Liver (tissue), 9 donors: ENCODE data around the gene SPOCK2. TPM values are rescaled to one million over a fixed set of nuclear protein-coding genes. Genes with fewer than 3 reads are reported as not detected.

Source experiments
- DNase-seq: peaks from one replicate; pipeline ENCODE4 v3.0.0-alpha.2; 2017; ENCODE audit warnings: low spot score
- H3K27ac ChIP-seq, 2 donors: one replicate each; pipeline ENCODE4 v1.7.0; 2013; ENCODE audit warnings: inconsistent platforms in 2 of 2, low read length in 2 of 2, control low read depth in 1 of 2, low read depth in 1 of 2, mild to moderate bottlenecking in 1 of 2
- H3K27me3 ChIP-seq, 4 donors: one replicate each; pipeline versions ENCODE4 v1.6.1 to v1.7.0; 2013; ENCODE audit warnings: low read length in 3 of 4, inconsistent platforms in 1 of 4, mild to moderate bottlenecking in 1 of 4, moderate library complexity in 1 of 4; ENCODE audit not compliant: control insufficient read depth in 4 of 4, insufficient read depth in 4 of 4
- H3K36me3 ChIP-seq, 4 donors: one replicate each; pipeline versions ENCODE4 v1.6.1 to v1.7.0; 2013; ENCODE audit warnings: low read length in 3 of 4, mild to moderate bottlenecking in 3 of 4, low read depth in 1 of 4, moderate library complexity in 1 of 4; ENCODE audit not compliant: control insufficient read depth in 4 of 4, insufficient read depth in 3 of 4
- H3K4me1 ChIP-seq, 4 donors: one replicate each; pipeline versions ENCODE4 v1.6.1 to v1.7.0; 2013; ENCODE audit warnings: low read length in 3 of 4, mild to moderate bottlenecking in 3 of 4, moderate library complexity in 1 of 4; ENCODE audit not compliant: control insufficient read depth in 4 of 4, insufficient read depth in 4 of 4
- H3K4me3 ChIP-seq, 3 donors: one replicate each; pipeline versions ENCODE4 v1.6.1 to v1.7.0; 2013; ENCODE audit warnings: low read length in 3 of 3, control low read depth in 1 of 3, low read depth in 1 of 3, mild to moderate bottlenecking in 1 of 3
- H3K9ac ChIP-seq, 2 donors: one replicate each; pipeline ENCODE4 v1.7.0; 2013; ENCODE audit warnings: low read length in 2 of 2, mild to moderate bottlenecking in 2 of 2, moderate library complexity in 2 of 2, control low read depth in 1 of 2, low read depth in 1 of 2
- H3K9me3 ChIP-seq, 4 donors: one replicate each; pipeline versions ENCODE4 v1.6.1 to v1.7.0; 2013; ENCODE audit warnings: low read length in 3 of 4; ENCODE audit not compliant: control insufficient read depth in 4 of 4
- ATF3 ChIP-seq: IDR thresholded peaks from 2 replicates; pipeline ENCODE4 v1.6.1; 2016; ENCODE audit warnings: antibody characterized with exemption
- EGR1 ChIP-seq, 2 donors: IDR thresholded peaks; 2 replicates each; pipeline ENCODE4 v1.6.1; 2016 to 2018; ENCODE audit warnings: antibody characterized with exemption in 2 of 2, low read depth in 2 of 2
- FOXA1 ChIP-seq: IDR thresholded peaks from 2 replicates; pipeline ENCODE4 v1.6.1; 2016; ENCODE audit warnings: antibody characterized with exemption
- GABPA ChIP-seq, 2 donors: IDR thresholded peaks in 1 of 2; conservative IDR thresholded peaks in 1 of 2; 2 replicates each; pipeline ENCODE4 v1.6.1; 2016; ENCODE audit warnings: antibody characterized with exemption in 2 of 2, mild to moderate bottlenecking in 1 of 2, moderate library complexity in 1 of 2
- HNF4A ChIP-seq, 2 donors: conservative IDR thresholded peaks; 2 replicates each; pipeline ENCODE4 v1.6.1; 2016; ENCODE audit warnings: antibody characterized with exemption in 2 of 2, mild to moderate bottlenecking in 2 of 2
- HNF4G ChIP-seq: IDR thresholded peaks from 2 replicates; pipeline ENCODE4 v1.6.1; 2016; ENCODE audit warnings: antibody characterized with exemption
- JUND ChIP-seq, 2 donors: IDR thresholded peaks; 2 replicates each; pipeline ENCODE4 v1.6.1; 2016; ENCODE audit warnings: antibody characterized with exemption in 2 of 2
- NR2F2 ChIP-seq: IDR thresholded peaks from 2 replicates; pipeline ENCODE4 v1.6.1; 2016; ENCODE audit warnings: antibody characterized with exemption
- RAD21 ChIP-seq, 2 donors: IDR thresholded peaks; 2 replicates each; pipeline ENCODE4 v1.6.1; 2016; ENCODE audit warnings: antibody characterized with exemption in 2 of 2, mild to moderate bottlenecking in 2 of 2
- TAF1 ChIP-seq: conservative IDR thresholded peaks from 2 replicates; pipeline ENCODE4 v1.6.1; 2016; ENCODE audit warnings: antibody characterized with exemption, mild to moderate bottlenecking
- YY1 ChIP-seq: IDR thresholded peaks from 2 replicates; pipeline ENCODE4 v1.6.1; 2016; ENCODE audit warnings: antibody characterized with exemption, mild to moderate bottlenecking
- WGBS: extraction: QIAGEN DNeasy Blood & Tissue Kit; methylation state at CpG from one replicate; pipeline ENCODE4 v1.1.7; 2013; 5-methylcytosine and 5-hydroxymethylcytosine counted together
- polyA plus RNA-seq, 2 donors: library from polyadenylated mRNA; stranded (reverse) in 1 of 2; unstranded in 1 of 2; fragments of 200-250 nt in 1 of 2; fragments of >200 nt in 1 of 2; fragmentation: Nextera tagmentation in 1 of 2; extraction: Ambion mirVana in 1 of 2; gene quantifications; one replicate each; pipeline versions ENCODE4 v1.2.1 to v1.2.3, GENCODE V29; 2013 to 2015
- total RNA-seq, 2 donors: library from RNA; depleted of rRNA; stranded (reverse); fragments of >200 nt; gene quantifications; one replicate each; pipeline ENCODE4 v1.2.3, GENCODE V29; 2014
- TF ChIP-seq, protein P1 (sequence below): IDR thresholded peaks from 2 replicates; pipeline ENCODE4 v1.6.1; 2016; ENCODE audit warnings: antibody characterized with exemption
- TF ChIP-seq, protein P2 (sequence below): fragments of 150-350 bp; IDR thresholded peaks from 2 replicates; pipeline ENCODE4 v1.5.1; 2017; ENCODE audit warnings: improper control_type of control experiment, low read depth, low read length; ENCODE audit not compliant: missing input control
- donor health status: healthy.
- donor health status: healthy.
- donor health status: healthy.
- donor health status: healthy.
- donor health status: healthy.

Gene SPOCK2
- total and polyA plus RNA-seq, 4 donors, result 0.36 to 1.7 (median 0.64) TPM

- no peak overlapping the region for H3K27ac ChIP-seq
- H3K4me1 ChIP-seq, result peaks cover 0 to 3% (median 0%) of the 10 kb centered on the region in 4 donors
- H3K27me3 ChIP-seq, result no peaks in the 10 kb centered on the region
- no peak for DNase-seq
- TF ChIP-seq TAF1 (no peak), FOXA1 (no peak), JUND (IDR thresholded peaks at IDR 0.05) (no peak), NR2F2 (no peak), ATF3 (no peak), HNF4A (conservative IDR thresholded peaks at IDR 0.05) (no peak), YY1 (no peak), GABPA (IDR thresholded peaks at IDR 0.05 in 1 of 2, conservative IDR thresholded peaks at IDR 0.05 in 1 of 2) (no peak), HNF4G (no peak), RAD21 (IDR thresholded peaks at IDR 0.05) (peak; percentile 88 to 90)
- TF ChIP-seq, protein P1, sequence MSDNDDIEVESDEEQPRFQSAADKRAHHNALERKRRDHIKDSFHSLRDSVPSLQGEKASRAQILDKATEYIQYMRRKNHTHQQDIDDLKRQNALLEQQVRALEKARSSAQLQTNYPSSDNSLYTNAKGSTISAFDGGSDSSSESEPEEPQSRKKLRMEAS, result no peak
- TF ChIP-seq, protein P2, sequence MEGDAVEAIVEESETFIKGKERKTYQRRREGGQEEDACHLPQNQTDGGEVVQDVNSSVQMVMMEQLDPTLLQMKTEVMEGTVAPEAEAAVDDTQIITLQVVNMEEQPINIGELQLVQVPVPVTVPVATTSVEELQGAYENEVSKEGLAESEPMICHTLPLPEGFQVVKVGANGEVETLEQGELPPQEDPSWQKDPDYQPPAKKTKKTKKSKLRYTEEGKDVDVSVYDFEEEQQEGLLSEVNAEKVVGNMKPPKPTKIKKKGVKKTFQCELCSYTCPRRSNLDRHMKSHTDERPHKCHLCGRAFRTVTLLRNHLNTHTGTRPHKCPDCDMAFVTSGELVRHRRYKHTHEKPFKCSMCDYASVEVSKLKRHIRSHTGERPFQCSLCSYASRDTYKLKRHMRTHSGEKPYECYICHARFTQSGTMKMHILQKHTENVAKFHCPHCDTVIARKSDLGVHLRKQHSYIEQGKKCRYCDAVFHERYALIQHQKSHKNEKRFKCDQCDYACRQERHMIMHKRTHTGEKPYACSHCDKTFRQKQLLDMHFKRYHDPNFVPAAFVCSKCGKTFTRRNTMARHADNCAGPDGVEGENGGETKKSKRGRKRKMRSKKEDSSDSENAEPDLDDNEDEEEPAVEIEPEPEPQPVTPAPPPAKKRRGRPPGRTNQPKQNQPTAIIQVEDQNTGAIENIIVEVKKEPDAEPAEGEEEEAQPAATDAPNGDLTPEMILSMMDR, result peak; percentile 64
- 81% methylated on average over 3 of the region's 3 CpGs for WGBS
- no peaks in the 10 kb centered on the region for H3K9me3 ChIP-seq
- H3K36me3 ChIP-seq, result no peaks in the 10 kb centered on the region
- no peak overlapping the region for H3K9ac ChIP-seq
- H3K4me3 ChIP-seq, result no peak overlapping the region
Observed at GRCh38 chr10:72126184-72126871, 38.0 kb upstream of the SPOCK2 start.

- WGBS, result 89% methylated on average over 1 of the region's 1 CpG
- Histone ChIP-seq H3K27ac (no peak overlapping the region), H3K36me3 (no peaks in the 10 kb centered on the region), H3K4me3 (no peak overlapping the region), H3K27me3 (no peaks in the 10 kb centered on the region), H3K9ac (no peak overlapping the region), H3K4me1 (peaks cover 0 to 3% (median 0%) of the 10 kb centered on the region in 4 donors), H3K9me3 (no peaks in the 10 kb centered on the region)
- no peak for DNase-seq
- TF ChIP-seq HNF4G (no peak), EGR1 (IDR thresholded peaks at IDR 0.05; ENCODE audit: low read depth in 2 of 2) (no peak), NR2F2 (no peak), ATF3 (no peak)
- TF ChIP-seq, protein P2, result no peak
- TF ChIP-seq, protein P1, result no peak
Observed at GRCh38 chr10:72124989-72125388, 36.6 kb upstream of the SPOCK2 start.
